Ascending aorta (tissue), 2 donors: ENCODE results near the gene ACO2. TPM values are rescaled to one million over a fixed set of nuclear protein-coding genes. Genes with fewer than 3 reads are reported as not detected.
A peak's percentile ranks its signal among the peaks of the same experiment; 100 is the strongest.
"Not testable (repeated sequence)": the region's sequence is repeated elsewhere in the genome, so short reads cannot be mapped to it uniquely, and the experiment has no call there.

Source experiments
- DNase-seq, 2 donors: peaks; one replicate each; pipeline ENCODE4 v3.0.0-alpha.2; 2019; ENCODE audit warnings: low spot score in 2 of 2
- H3K27ac ChIP-seq, 2 donors: fragments of 200-600 bp; sonication (generic); one replicate each; pipeline ENCODE4 v1.5.1; 2016 to 2017; ENCODE audit warnings: mild to moderate bottlenecking in 1 of 2
- H3K27me3 ChIP-seq: fragments of 200-600 bp; sonication (generic); one replicate; pipeline ENCODE4 v1.5.1; 2017
- H3K36me3 ChIP-seq, 2 donors: fragments of 200-600 bp; sonication (generic); one replicate each; pipeline ENCODE4 v1.5.1; 2016
- H3K4me1 ChIP-seq, 2 donors: fragments of 200-600 bp; sonication (generic); one replicate each; pipeline ENCODE4 v1.5.1; 2016 to 2017; ENCODE audit warnings: mild to moderate bottlenecking in 1 of 2
- H3K4me3 ChIP-seq, 2 donors: fragments of 200-600 bp; sonication (generic); one replicate each; pipeline ENCODE4 v1.5.1; 2016 to 2017; ENCODE audit warnings: mild to moderate bottlenecking in 1 of 2
- H3K9me3 ChIP-seq, 2 donors: fragments of 200-600 bp; sonication (generic); one replicate each; pipeline ENCODE4 v1.5.1; 2016
- intact Hi-C: fragments of 100-400 bp; cut with DNase I; formaldehyde crosslinking; loops from one replicate; pipeline ENCODE4 v1.15.1; 2023
- total RNA-seq: library from RNA; depleted of rRNA; stranded (reverse); fragments of >200 nt; gene quantifications from one replicate; pipeline ENCODE4 v1.1.0, GENCODE V29; 2016
- TF ChIP-seq, protein P1 (sequence below), 3 experiments: fragments of 200-600 bp in 2 of 3; fragments of 450-650 bp in 1 of 3; sonication (generic) in 2 of 3; IDR thresholded peaks; one replicate each; pipeline ENCODE4 v1.5.1; 2016 to 2019; ENCODE audit warnings: antibody characterized with exemption in 3 of 3, mild to moderate bottlenecking in 1 of 3, moderate library complexity in 1 of 3

ACO2 gene
- total RNA-seq, 1 donor from 2014 or later = 81.1 TPM

DNA sequence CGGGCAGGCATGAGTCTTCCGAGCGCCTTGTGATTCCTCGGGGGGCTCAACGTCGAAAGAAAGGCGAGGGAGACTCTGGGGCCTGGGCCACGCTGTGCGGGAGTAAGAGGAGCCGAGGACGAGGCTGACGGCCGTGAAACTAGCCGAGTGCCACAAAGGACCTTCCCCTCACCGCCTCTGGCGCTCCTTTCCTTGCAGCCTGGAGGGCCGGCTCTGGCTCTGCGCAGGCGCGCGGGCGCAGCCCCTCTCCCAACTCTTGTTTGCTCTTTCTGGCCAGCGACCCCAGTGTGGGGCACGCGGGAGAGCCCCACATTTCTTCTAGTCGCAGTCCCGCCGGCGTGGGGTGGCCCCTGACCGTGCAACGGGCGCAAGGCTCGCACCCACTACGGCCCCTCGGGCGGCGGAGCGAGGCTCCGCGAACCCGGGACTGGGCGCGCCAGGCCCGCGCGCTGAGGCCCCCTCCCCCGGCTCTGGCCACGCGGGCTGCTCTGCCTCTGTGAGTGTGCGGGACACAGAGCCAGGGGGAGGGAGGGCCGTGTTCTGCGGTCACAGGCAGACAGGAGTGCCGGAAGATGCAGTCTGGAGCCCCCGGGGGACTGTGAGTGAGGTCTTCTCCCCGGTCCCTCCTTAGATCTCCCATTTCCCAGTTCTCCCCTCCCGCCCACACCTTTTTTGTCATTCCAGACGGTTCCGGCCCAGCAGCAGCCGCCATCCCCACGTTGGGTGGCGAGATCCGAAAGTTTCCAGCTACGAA lies 21.3 kb upstream of the ACO2 start:
- no peaks in the 10 kb centered on the region for H3K9me3 ChIP-seq
- H3K36me3 ChIP-seq = peaks cover 6 to 7% of the 10 kb centered on the region in 2 donors
- H3K4me1 ChIP-seq = peaks cover 13 to 14% of the 10 kb centered on the region in 2 donors
- TF ChIP-seq, protein P1, sequence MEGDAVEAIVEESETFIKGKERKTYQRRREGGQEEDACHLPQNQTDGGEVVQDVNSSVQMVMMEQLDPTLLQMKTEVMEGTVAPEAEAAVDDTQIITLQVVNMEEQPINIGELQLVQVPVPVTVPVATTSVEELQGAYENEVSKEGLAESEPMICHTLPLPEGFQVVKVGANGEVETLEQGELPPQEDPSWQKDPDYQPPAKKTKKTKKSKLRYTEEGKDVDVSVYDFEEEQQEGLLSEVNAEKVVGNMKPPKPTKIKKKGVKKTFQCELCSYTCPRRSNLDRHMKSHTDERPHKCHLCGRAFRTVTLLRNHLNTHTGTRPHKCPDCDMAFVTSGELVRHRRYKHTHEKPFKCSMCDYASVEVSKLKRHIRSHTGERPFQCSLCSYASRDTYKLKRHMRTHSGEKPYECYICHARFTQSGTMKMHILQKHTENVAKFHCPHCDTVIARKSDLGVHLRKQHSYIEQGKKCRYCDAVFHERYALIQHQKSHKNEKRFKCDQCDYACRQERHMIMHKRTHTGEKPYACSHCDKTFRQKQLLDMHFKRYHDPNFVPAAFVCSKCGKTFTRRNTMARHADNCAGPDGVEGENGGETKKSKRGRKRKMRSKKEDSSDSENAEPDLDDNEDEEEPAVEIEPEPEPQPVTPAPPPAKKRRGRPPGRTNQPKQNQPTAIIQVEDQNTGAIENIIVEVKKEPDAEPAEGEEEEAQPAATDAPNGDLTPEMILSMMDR (IDR thresholded peaks at IDR 0.05) = no peak
- peak in 1 of 2 donors; percentile 83 for DNase-seq
- H3K4me3 ChIP-seq = peak overlapping the region; percentile 94 to 98
- H3K27me3 ChIP-seq = no peaks in the 10 kb centered on the region
- intact Hi-C loops = loop anchor here (1.0 to 5.0 kb wide), 4 partner anchors 21 to 66 kb away; partner anchors contain the start of genes PHF5A and TEF
- peak overlapping the region; percentile 99 to 100 for H3K27ac ChIP-seq

DNA sequence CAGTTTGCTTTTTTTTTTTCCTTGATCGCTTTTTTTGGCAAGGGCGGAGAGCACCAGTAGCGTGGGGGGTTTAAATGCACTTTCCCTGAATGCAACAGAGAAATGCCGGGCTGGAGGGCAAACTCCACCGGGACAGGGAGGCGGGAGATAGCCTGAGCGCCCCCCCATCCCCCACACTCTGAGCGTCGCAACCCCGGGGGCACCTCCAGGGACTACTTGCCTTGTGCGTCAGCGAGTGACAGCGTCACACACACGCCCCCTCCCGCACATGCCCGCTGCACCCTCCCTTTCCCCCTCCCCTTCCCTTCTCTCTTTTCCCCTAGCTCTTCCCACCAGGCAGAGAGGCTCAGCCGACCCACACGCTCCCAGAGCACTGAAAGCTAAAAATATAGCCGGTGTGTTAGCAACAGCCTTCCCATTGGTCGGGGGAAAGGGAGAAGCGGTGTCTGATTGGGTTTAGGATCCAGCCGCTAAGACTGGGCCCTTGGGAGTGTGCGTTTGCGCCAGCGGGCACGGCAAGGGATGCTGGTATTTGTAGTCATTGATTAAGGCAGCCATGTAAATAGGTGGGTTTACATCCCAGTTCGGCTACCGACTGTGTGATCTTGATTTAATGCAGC lies 20.6 kb upstream of the ACO2 start:
- DNase-seq = peak; percentile 91 to 98

DNA sequence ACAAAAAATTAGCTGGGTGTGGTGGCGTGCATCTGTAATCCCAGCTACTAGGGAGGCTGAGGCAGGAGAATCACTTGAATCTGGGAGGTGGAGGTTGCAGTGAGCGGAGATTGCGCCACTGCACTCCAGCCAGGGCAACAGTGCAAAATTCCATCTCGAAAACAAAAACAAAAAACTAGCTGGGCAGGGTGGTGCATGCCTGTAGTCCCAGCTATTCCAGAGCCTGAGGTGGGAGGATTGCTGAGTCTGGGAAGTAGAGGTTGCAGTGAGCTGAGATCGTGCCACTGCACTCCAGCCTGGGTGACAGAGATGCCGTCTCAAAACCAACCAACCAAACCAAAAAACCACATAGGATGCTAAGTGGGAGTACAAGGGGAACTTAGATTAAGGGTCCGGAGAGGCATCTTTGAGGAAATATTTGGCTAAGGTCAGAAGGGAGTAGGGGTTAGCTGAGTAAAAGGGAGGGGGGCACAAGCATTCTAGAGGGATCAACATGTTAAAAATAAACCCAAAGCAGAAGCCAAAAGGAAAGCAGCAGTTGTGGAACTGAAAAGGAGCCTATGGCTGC lies 10.7 kb upstream of the ACO2 start:
- H3K4me3 ChIP-seq = no peak overlapping the region
- H3K4me1 ChIP-seq = no peaks in the 10 kb centered on the region
- no peak overlapping the region for H3K27ac ChIP-seq
- TF ChIP-seq, protein P1 (IDR thresholded peaks at IDR 0.05) = no peak
- DNase-seq = no peak
- H3K36me3 ChIP-seq = peaks cover 35 to 58% of the 10 kb centered on the region in 2 donors
- no peaks in the 10 kb centered on the region for H3K27me3 ChIP-seq
- H3K9me3 ChIP-seq = no peaks in the 10 kb centered on the region
- intact Hi-C loops = no loop called here

More for the DNA sequence above, 20.6 kb upstream of the ACO2 start:
- no peaks in the 10 kb centered on the region for H3K9me3 ChIP-seq
- peaks cover 7 to 9% of the 10 kb centered on the region in 2 donors for H3K4me1 ChIP-seq
- H3K27me3 ChIP-seq = no peaks in the 10 kb centered on the region
- intact Hi-C loops = loop anchor here (1.0 to 5.0 kb wide), 4 partner anchors 20 to 67 kb away; partner anchors contain the start of genes PHF5A and TEF
- TF ChIP-seq, protein P1 (IDR thresholded peaks at IDR 0.05) = no peak
- peaks cover 0 to under 1% of the 10 kb centered on the region in 2 donors for H3K36me3 ChIP-seq
- peak overlapping the region; percentile 94 to 98 for H3K4me3 ChIP-seq
- H3K27ac ChIP-seq = peak overlapping the region; percentile 99 to 100

DNA sequence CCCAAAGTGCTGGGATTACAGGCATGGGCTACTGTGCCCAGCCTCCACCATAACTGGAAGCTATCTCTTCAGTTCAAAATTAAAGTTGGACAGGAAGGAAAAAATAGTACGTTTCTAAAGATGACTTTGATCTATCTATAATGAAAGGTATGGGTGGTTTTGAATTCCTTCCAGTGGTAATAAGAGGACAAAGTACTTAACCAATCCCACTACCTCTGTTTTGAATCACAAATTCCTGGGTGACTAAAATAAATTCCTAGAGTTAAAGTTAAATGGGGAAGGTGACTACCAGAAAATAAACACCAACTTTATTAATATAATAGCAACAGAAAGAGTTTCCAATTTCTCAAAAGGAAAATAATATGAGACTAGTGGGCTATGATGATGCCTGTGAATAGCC lies 9.5 kb upstream of the ACO2 start:
- Histone ChIP-seq H3K4me3 (no peak overlapping the region), H3K4me1 (no peaks in the 10 kb centered on the region), H3K27ac (no peak overlapping the region), H3K9me3 (no peaks in the 10 kb centered on the region), H3K27me3 (no peaks in the 10 kb centered on the region), H3K36me3 (peaks cover 37 to 67% of the 10 kb centered on the region in 2 donors)
- intact Hi-C loops = no loop called here
- TF ChIP-seq, protein P1 (IDR thresholded peaks at IDR 0.05) = no peak
- DNase-seq = no peak

DNA sequence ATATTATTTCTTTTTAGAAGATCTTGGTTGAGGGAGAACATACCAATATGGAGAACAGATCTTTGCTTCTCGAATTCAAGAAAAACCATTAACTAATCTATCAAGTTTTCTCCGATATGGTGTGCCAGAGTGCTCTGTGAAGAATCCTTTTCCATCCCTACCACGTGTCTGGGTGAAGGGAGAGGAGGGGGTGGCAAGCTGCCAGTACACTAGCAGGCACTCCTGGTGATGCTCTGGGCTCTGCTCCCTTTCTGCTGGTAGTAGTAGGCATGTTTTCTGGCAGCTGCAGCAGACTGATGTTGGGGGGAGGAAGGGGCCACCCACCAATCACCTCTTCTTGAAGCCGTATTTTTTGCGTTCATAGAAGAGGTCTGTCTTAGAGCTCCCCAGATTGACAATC lies 8.8 kb upstream of the ACO2 start:
- H3K27me3 ChIP-seq, intact Hi-C loops, H3K9me3 ChIP-seq, DNase-seq, H3K27ac ChIP-seq, H3K4me3 ChIP-seq, H3K4me1 ChIP-seq: not testable (repeated sequence)
- H3K36me3 ChIP-seq = peaks cover 44 to 73% of the 10 kb centered on the region in 2 donors

DNA sequence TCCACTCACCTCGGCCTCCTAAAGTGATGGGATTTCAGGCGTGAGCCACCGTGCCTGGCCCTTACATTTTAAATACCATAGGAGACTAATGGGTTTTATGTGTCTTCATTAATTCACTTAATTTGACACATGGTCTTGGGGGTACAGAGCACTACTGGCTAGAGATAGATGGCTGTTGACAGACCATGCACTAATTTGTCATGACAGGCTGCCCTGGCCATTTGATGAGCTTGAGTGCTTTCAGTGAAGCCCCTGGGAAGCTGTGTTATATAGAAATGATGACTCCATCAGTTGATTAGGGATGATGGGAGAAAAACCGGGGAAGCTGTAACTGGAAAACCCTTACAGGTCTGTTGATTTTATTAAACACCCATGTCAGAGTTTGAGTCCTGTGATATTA lies 7.0 kb upstream of the ACO2 start:
- Histone ChIP-seq H3K4me3 (no peak overlapping the region), H3K27ac (no peak overlapping the region), H3K36me3 (peaks cover 60 to 92% of the 10 kb centered on the region in 2 donors), H3K9me3 (no peaks in the 10 kb centered on the region), H3K4me1 (no peaks in the 10 kb centered on the region), H3K27me3 (no peaks in the 10 kb centered on the region)
- intact Hi-C loops = no loop called here
- DNase-seq = no peak
- TF ChIP-seq, protein P1 (IDR thresholded peaks at IDR 0.05) = no peak
